ENCODE results near the gene PLAAT4.

The PLAAT4 gene

GRCh38 chr11:63536669-63537292 lies at the start of gene PLAAT4:
TSS of gene PLAAT4 (plus strand) at chr11:63536808. CDS start at chr11:63536869, 61 bp downstream.
- DNase-seq (ENCODE audit: low spot score) = peak; percentile 78
- Histone ChIP-seq H3K4me3 (peak within 1 kb of the TSS; percentile 69), H3K27ac (peak within 1 kb of the TSS; percentile 73 to 92)

GRCh38 chr11:63488789-63489188 lies 47.8 kb upstream of the PLAAT4 start:
- H3K27ac ChIP-seq = no peak overlapping the region
- TF ChIP-seq CTCF (IDR thresholded peaks at IDR 0.05) = no peak
- no peak overlapping the region for H3K4me3 ChIP-seq
- no peak for DNase-seq (ENCODE audit: low spot score)

More at GRCh38 chr11:63536669-63537292, at the start of gene PLAAT4:
- no peak for TF ChIP-seq CTCF (IDR thresholded peaks at IDR 0.05)

GRCh38 chr11:63489879-63490278 lies 46.7 kb upstream of the PLAAT4 start:
- peak overlapping the region in 1 of 2 donors; percentile 56 for H3K27ac ChIP-seq
- no peak for TF ChIP-seq CTCF (IDR thresholded peaks at IDR 0.05)
- peak overlapping the region; percentile 71 for H3K4me3 ChIP-seq
- DNase-seq (ENCODE audit: low spot score) = no peak

- Histone ChIP-seq H3K27ac (peak within 1 kb of the TSS in 1 of 2 donors; percentile 56), H3K4me3 (peak within 1 kb of the TSS; percentile 71)
- DNase-seq (ENCODE audit: low spot score) = no peak
- no peak for TF ChIP-seq CTCF (IDR thresholded peaks at IDR 0.05)
These were observed 45.9 kb upstream of the PLAAT4 start, which contains the start of gene PLAAT5 for GRCh38 chr11:63490551-63491239. TSS of gene PLAAT5 (minus strand) at chr11:63491167. CDS start at chr11:63491034, 133 bp downstream.

GRCh38 chr11:63491240-63491587 lies 45.4 kb upstream of the PLAAT4 start:
- Histone ChIP-seq H3K27ac (peak overlapping the region in 1 of 2 donors; percentile 56), H3K4me3 (peak overlapping the region; percentile 71)
- TF ChIP-seq CTCF (IDR thresholded peaks at IDR 0.05) = no peak
- DNase-seq (ENCODE audit: low spot score) = no peak

GRCh38 chr11:63491636-63492372 lies 44.8 kb upstream of the PLAAT4 start:
- Histone ChIP-seq H3K27ac (no peak overlapping the region), H3K4me3 (peak overlapping the region; percentile 71)
- no peak for DNase-seq (ENCODE audit: low spot score)
- no peak for TF ChIP-seq CTCF (IDR thresholded peaks at IDR 0.05)

Measured in coronary artery (tissue), 2 donors.